Endothelial cell (in vitro differentiated cells): ENCODE results near the gene TLE3. TPM values are rescaled to one million over a fixed set of nuclear protein-coding genes. Genes with fewer than 3 reads are reported as not detected.

Experiments used
- DNase-seq: peaks from one replicate; pipeline ENCODE4 v3.0.0; 2021; ENCODE audit warnings: low spot score
- H3K27ac Mint-ChIP-seq: one replicate; pipeline ENCODE4 v1.8.0; 2021; ENCODE audit warnings: mixed read lengths, inconsistent platforms; ENCODE audit not compliant: unreplicated experiment
- H3K27me3 Mint-ChIP-seq: one replicate; pipeline ENCODE4 v1.8.0; 2021; ENCODE audit warnings: mild to moderate bottlenecking, moderate library complexity, mixed read lengths, inconsistent platforms; ENCODE audit not compliant: unreplicated experiment
- H3K36me3 Mint-ChIP-seq: one replicate; pipeline ENCODE4 v1.8.0; 2021; ENCODE audit warnings: mild to moderate bottlenecking, low read depth, mixed read lengths, inconsistent platforms; ENCODE audit not compliant: unreplicated experiment
- H3K4me1 Mint-ChIP-seq: one replicate; pipeline ENCODE4 v1.8.0; 2021; ENCODE audit warnings: mild to moderate bottlenecking, mixed read lengths, inconsistent platforms; ENCODE audit not compliant: unreplicated experiment
- H3K4me3 Mint-ChIP-seq: one replicate; pipeline ENCODE4 v1.8.0; 2021; ENCODE audit warnings: mild to moderate bottlenecking, mixed read lengths, inconsistent platforms; ENCODE audit not compliant: unreplicated experiment
- H3K9me3 Mint-ChIP-seq: one replicate; pipeline ENCODE4 v1.8.0; 2021; ENCODE audit warnings: mixed read lengths, inconsistent platforms; ENCODE audit not compliant: unreplicated experiment
- total RNA-seq: library from RNA; stranded (reverse); fragmentation: NEBNext Ultra II Directional; extraction: Animal tissue kit (Norgen Biotek cat#: 25700); gene quantifications from one replicate; pipeline ENCODE4 v1.2.1, GENCODE V29; 2021; ENCODE audit not compliant: unreplicated experiment
- TF ChIP-seq, protein P1 (sequence below): fragments of 200-600 bp; sonication (generic); IDR thresholded peaks from one replicate; pipeline ENCODE4 v1.5.0; 2021; ENCODE audit warnings: antibody characterized with exemption; ENCODE audit not compliant: unreplicated experiment

The TLE3 gene
- total RNA-seq, 1 donor from 2014 or later, result 80.8 TPM

- H3K9me3 Mint-ChIP-seq, result no peaks in the 10 kb centered on the region
- TF ChIP-seq, protein P1, sequence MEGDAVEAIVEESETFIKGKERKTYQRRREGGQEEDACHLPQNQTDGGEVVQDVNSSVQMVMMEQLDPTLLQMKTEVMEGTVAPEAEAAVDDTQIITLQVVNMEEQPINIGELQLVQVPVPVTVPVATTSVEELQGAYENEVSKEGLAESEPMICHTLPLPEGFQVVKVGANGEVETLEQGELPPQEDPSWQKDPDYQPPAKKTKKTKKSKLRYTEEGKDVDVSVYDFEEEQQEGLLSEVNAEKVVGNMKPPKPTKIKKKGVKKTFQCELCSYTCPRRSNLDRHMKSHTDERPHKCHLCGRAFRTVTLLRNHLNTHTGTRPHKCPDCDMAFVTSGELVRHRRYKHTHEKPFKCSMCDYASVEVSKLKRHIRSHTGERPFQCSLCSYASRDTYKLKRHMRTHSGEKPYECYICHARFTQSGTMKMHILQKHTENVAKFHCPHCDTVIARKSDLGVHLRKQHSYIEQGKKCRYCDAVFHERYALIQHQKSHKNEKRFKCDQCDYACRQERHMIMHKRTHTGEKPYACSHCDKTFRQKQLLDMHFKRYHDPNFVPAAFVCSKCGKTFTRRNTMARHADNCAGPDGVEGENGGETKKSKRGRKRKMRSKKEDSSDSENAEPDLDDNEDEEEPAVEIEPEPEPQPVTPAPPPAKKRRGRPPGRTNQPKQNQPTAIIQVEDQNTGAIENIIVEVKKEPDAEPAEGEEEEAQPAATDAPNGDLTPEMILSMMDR, result no peak
Observed at GRCh38 chr15:70014860-70015490, 82.7 kb downstream of the TLE3 start.

DNA sequence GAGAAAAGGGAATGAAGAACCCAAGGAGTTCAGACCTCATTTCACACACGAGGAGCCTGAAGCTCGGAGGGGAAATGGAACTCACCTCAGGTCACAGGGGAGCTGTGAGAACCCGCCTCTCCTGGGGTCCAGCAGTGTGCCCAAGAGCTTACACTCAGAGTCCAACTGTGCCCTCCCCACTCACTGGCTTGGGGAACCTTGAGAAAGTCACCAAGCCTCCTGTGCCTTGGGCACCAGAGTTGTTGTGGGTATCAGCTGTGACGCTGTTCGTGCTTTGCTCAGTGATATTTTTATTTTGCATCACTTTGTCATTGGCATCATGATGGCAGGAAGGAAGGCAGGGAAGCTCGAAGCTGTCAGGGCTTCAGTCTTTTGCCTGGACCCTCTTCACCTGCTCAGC is 83.4 kb downstream of the TLE3 start:
- Mint-ChIP-seq H3K9me3 (no peaks in the 10 kb centered on the region), H3K27me3 (peaks cover 3% of the 10 kb centered on the region), H3K4me1 (peaks cover 15% of the 10 kb centered on the region), H3K36me3 (peaks cover 5% of the 10 kb centered on the region), H3K4me3 (no peak overlapping the region), H3K27ac (no peak overlapping the region)
- no peak for DNase-seq
- TF ChIP-seq, protein P1, result no peak

More at GRCh38 chr15:70014860-70015490, 82.7 kb downstream of the TLE3 start:
- Mint-ChIP-seq H3K27me3 (peaks cover 7% of the 10 kb centered on the region), H3K4me3 (no peak overlapping the region), H3K36me3 (peaks cover 5% of the 10 kb centered on the region), H3K27ac (no peak overlapping the region), H3K4me1 (peaks cover 15% of the 10 kb centered on the region)
- DNase-seq, result peak; percentile 39

GRCh38 chr15:70013656-70014313 is 83.9 kb downstream of the TLE3 start:
- Mint-ChIP-seq H3K9me3 (no peaks in the 10 kb centered on the region), H3K4me1 (peaks cover 15% of the 10 kb centered on the region), H3K36me3 (peaks cover 5% of the 10 kb centered on the region), H3K4me3 (no peak overlapping the region), H3K27me3 (peaks cover 3% of the 10 kb centered on the region), H3K27ac (no peak overlapping the region)
- TF ChIP-seq, protein P1, result no peak
- DNase-seq, result no peak

DNA sequence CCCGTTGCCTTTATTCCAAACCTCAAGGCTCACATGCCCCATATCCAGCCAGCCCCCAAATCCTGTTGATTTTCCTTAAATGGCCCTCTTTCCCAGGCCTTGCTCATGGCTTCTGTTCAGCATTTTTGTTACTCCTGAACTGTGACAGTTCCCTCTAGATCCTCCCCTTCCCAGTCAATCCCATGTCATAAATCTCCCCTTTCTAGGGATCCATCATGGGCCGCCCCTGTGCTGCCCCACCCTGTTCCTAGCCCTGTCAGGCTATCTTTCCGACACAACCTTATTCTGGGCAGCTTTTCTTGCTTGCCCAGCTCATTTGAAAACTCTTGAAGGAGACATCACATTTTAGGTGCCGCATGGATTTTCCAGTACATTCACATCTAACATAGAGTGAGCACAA is 84.8 kb downstream of the TLE3 start:
- Mint-ChIP-seq H3K27ac (no peak overlapping the region), H3K36me3 (peaks cover 4% of the 10 kb centered on the region), H3K4me3 (no peak overlapping the region), H3K4me1 (peaks cover 15% of the 10 kb centered on the region), H3K27me3 (peaks cover 6% of the 10 kb centered on the region), H3K9me3 (no peaks in the 10 kb centered on the region)
- TF ChIP-seq, protein P1, result no peak
- DNase-seq, result no peak

- no peak for DNase-seq
- H3K27me3 Mint-ChIP-seq, result peaks cover 10% of the 10 kb centered on the region
- H3K4me3 Mint-ChIP-seq, result no peak overlapping the region
- H3K9me3 Mint-ChIP-seq, result no peaks in the 10 kb centered on the region
- TF ChIP-seq, protein P1, result no peak
- H3K4me1 Mint-ChIP-seq, result peaks cover 7% of the 10 kb centered on the region
- no peak overlapping the region for H3K27ac Mint-ChIP-seq
- peaks cover 3% of the 10 kb centered on the region for H3K36me3 Mint-ChIP-seq
Observed at GRCh38 chr15:70008697-70009290, 88.9 kb downstream of the TLE3 start.
